GM21786 (cell line): ENCODE measurements around the gene CNTROB.

Experiments used
- ATAC-seq: cut with Tn5 transposase; IDR thresholded peaks from one replicate; pipeline ENCODE4 v1.9.1; 2021; ENCODE audit not compliant: unreplicated experiment

Gene CNTROB

DNA sequence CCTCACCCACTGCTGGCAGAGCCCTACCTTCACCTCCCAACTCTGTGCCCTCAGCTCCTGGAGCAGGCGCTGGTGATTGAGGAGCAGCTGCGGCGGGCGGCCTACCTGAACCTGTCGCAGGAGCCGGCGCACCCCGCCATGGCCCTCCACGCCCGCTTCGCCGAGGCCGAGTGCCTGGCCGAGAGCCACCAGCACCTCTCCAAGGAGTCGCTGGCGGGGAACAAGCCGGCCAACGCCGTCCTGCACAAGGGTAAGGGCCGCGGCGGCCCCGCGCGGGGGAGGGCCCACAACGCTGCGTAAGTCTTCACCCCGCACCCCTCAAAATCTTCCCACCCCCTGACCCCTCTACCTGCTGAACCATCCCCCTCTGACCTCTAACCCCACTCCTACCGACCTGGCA, 22.9 kb upstream of the CNTROB start:
- no peak for ATAC-seq

DNA sequence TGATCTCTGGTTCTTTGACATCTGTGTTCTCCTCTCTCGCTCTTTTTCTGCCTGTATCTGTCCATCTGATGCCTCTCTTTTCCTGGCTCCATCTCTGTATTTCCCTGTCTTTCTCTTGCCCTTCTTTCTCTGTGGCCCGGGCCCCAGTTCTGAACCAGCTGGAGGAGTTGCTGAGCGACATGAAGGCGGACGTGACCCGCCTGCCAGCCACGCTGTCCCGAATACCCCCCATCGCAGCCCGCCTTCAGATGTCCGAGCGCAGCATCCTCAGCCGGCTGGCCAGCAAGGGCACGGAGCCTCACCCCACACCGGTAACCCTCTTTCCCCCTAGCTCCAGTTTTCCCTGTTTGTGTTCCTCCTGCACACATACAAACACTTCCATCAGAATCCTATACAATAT, 21.7 kb upstream of the CNTROB start:
- ATAC-seq, result no peak

DNA sequence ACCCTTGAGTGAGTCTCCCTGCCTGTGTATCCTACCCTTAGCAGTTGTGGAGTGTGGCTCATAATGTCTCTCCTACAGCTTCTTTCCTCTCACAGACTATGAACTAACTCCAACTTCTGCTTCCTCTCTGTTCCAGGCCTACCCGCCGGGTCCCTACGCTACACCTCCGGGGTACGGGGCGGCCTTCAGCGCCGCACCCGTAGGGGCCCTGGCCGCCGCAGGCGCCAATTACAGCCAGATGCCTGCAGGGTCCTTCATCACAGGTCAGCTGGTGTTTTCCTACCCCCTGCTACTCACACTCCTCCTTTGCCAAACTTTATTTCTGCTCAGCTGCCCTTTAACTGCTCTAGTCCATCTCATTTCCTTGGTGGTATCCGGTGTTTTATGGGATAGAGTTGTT, 21.3 kb upstream of the CNTROB start:
- ATAC-seq, result no peak

DNA sequence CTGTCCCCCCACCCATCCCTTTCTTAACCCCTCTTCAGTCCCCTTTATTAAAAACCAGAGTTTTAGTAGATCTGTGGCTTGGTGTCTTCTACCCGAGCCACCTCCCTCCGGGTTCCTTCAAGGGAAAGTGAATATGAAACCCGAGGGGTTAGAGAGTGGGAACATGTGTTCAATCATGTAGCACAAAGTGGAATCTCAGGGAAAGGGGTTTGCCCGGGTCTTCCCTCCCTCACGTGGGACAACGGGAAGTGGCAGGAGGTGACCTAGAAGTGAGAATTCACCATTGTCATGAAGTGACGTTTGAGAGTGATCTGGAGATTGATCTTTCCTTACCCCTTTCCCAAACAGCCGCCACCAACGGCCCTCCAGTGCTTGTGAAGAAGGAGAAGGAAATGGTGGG, 20.9 kb upstream of the CNTROB start:
- ATAC-seq, result no peak

DNA sequence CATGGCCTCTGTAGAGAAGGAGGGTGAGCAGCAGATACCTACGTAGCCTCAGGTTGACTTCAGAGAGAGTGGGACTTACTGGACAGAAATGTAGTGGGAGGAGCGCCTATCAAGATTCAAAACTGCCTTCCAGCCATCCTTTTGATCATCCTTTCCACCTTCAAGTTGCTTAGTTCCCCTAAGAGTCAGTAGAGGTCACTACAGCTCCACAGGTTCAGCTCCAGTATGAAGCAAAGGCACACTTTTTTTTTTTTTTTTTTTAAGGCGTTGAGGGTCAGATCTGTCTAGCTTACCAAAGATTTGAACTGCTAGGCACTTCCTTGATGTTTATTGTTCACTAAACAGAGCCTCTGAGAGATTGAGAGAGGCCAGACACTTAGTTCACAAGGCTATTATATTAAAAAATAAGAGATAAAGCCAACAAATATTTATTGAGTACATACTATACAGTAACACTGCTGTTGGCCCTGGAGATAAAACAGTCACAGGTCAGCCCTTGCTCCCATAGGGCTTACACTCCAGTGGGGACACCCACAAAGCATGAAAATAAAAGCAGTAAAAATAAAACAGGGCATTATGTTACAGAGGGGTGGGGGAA, 19.0 kb upstream of the CNTROB start:
- no peak for ATAC-seq

DNA sequence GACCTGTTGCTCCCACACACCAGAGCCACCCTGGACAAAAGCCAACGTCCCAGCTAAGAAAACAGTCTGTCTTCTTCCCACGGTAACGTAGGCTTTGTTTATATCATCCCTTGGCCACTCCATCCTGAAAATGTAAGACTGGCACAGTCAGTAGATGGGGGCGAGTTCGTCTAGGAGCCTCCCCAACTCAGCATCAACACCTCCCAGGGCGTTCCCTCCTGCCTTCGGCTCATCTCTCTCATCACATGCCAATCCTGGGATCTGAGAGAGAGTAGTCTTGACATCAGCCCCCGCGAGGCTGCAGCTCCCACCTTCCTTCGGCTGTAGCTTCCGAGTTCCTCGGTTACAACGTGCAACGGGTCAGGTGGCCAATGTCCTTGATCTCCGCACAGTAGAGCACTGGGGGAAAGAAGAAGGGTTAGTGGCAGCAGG, 16.8 kb upstream of the CNTROB start:
- ATAC-seq, result no peak

DNA sequence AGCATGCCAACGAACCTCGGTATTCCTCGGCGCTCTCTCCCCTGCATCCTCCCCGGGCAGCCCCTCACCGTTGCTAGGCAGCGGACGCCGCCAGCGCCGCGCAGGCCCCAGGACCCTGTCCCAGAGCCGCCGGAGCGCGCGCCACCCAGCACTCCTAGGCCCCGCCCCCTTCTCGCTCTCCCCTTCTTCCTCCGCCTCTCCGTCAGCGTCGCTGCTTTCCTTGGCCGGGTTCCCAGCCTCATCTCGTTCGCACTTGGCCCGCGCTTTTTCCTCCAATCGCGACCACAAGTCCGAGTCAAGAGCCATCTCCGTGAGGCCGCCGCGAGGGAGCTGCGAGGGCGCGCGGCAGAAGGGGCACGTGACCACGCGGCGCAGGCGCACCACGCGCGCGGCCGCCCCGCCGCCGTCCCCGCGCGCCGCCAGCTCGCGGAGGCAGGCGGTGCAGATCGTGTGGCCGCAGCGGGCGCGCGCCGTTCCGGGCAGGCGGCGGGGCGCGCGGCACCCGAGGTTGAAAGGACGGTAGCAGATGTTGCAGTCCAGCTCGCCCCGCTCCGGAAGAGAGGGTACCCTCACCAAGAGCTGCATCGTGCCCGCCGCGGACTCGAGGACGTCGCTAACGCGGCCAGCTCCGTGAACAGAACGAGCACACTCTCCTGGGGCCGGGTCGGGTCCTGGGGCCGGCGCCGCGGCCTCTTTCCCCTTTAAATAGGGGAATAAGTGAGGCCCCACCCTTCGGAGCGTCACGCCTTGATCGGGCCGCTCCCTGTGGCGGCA, 16.2 kb upstream of the CNTROB start, which contains the start of gene RNF227:
TSS of gene RNF227 (minus strand) at position 679 of the 774 bp plus-strand sequence. CDS start at position 585, 94 bp downstream.
- ATAC-seq, result peak; percentile 49

DNA sequence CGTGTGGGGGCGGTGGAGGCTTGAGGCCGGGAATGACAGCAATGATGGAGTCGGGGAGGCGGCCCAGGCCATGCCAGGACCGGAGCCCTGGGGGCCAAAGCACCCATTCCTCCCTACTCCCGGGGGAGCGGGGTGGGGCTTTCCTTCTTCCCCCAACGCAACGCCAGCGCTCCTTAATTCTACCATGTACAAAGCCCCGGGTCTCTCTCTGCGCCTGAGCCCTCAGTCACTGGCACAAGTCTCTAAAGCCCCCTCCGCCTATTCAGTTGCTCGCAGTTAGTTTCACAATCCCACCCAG, 15.7 kb upstream of the CNTROB start:
- ATAC-seq, result no peak

DNA sequence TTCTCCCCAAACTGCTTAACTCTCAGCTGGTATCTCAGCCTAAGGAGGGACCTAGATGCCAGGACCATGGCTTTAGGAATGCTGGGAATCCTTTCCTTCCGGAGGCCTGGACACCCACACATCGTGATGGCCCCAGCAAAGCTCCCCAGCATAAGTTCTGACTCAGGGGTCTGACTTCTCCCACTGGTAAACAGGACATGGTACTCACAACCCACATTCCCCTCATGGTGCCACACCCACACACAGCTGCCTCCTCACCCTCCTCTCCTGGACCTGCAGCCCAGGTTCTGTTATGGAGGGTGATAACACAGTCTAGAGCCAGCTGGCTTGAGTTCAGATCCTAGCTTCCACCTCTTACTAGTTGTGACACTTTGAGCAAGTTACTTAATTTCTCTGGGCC, 15.2 kb upstream of the CNTROB start:
- no peak for ATAC-seq

DNA sequence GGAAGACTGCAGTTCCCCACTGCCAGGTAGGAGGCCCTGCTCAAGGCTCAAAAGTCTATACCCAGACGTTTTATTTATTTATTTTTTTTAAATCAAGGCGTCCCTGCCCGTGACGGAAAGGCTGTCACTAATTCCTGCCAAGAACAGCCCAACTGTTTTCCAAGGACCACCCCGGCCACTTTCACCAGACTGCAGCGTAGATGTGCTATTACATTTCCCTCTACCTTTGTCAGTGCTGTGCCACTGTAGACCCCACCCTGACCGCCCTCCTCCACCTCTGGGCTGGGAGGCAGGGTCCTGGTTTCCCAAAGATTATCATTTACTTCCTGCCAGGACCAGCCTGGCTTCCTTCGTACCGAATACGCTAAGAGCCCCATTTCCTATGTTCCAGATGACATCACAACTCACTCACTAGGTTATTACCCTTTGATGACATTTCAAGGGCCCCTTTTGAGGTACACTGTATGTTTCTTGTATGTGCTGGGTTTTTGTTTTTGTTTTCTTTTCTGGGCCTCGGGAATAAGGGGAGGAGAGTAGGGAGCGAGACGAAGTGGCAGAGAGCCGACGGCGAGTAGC, 9.6 kb upstream of the CNTROB start:
- no peak for ATAC-seq

DNA sequence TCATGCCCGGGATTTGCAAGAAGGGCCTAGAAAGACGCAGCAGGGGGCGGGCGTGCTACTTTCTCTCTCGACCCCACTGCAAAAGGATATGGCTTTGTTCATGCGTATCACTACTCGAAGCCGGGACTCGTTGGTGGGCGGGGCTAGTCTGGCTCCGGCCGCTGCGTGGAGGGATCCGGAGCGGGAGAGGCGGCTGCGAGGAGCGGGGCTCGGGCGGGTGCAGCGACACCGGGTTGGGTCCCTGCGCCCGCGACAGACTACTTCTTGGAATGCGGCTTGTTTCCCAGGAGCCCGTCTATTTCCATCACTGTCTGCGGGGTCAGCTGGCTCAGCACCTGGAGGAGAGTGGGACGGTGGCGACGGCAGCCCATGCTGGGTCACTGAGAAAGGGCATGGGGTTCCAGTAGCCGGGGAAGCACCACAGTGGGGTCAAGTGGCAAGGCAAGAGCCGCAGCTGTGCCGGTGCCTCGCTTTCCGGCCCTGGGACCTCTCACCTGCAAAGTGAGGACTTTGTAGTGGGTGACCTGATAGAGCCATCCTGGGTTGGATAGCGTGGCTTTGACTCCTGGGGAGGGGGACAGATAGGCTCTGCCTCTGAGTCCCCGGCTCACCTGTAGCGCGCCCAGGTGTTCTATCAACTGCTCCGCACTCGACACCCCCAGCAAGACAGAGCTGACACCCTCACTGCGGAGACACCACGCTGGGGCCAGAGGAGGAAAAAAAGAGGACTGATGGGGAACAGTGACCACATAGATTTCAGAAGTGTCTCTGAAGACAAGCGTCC, 9.0 kb upstream of the CNTROB start:
- no peak for ATAC-seq

DNA sequence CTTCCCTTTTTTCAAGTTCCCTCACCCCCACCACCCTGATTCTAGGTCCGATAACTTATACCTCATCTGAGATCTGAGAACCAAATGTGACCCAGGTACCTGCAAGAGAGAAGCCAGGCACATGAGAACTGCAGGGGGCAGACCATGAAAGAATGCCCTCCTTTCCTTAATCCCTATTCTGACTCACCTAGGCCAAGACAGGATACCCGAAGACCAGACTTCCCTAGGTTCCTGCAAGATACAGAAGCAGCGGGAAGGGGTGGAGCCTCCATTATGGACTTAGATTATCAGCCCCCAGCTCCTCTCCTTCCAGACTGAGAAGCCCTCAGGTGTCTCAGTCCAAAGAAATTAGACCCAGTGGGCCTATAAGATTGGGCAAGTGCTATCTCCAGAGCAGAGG, 4.4 kb upstream of the CNTROB start:
- no peak for ATAC-seq

DNA sequence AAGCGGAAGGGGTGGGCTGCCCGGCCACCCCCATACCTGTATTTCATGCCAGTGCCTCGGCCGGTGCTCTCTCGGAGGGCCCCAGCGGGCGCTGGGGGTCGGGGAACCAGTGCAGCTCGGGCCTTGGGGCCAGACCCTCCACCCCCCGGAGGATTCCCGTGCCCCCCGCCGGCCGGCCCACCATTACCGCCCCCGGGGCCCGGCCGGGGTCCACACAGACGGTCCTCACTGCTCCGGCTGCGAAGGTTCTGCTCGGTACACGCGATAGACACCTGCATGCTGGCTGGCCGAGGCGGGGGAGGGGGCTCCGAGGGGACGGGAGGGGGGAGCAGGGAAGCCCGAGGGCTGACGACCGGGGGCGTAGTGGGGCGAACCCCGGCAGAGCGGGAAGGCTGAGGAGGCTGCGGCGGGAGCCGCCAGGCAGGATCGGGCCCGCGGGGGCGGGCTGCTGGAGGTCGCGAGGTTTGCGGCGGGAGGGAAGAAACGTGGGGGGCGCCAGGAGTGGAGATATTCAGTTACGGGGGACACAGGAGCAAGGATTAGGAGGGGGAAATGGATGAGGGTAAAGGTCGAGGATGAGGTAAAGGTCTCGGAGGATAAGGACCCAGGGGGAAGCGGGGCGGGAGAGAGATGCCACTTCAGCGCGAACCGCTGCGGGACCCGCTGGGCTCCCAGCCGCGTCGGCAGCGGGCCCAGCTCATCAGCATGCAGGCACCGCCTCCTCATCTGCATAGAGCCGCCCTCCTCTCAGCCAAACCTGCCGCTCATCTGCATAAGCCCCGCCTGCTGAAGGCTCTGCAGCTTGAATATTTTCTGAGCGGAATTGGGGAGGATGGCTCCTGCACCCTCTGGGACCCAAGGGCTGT, 2.6 kb upstream of the CNTROB start, which contains the start of gene KCNAB3:
TSS of gene KCNAB3 (minus strand) at position 699 of the 866 bp plus-strand sequence. CDS start at position 278, 421 bp downstream.
- ATAC-seq, result no peak

DNA sequence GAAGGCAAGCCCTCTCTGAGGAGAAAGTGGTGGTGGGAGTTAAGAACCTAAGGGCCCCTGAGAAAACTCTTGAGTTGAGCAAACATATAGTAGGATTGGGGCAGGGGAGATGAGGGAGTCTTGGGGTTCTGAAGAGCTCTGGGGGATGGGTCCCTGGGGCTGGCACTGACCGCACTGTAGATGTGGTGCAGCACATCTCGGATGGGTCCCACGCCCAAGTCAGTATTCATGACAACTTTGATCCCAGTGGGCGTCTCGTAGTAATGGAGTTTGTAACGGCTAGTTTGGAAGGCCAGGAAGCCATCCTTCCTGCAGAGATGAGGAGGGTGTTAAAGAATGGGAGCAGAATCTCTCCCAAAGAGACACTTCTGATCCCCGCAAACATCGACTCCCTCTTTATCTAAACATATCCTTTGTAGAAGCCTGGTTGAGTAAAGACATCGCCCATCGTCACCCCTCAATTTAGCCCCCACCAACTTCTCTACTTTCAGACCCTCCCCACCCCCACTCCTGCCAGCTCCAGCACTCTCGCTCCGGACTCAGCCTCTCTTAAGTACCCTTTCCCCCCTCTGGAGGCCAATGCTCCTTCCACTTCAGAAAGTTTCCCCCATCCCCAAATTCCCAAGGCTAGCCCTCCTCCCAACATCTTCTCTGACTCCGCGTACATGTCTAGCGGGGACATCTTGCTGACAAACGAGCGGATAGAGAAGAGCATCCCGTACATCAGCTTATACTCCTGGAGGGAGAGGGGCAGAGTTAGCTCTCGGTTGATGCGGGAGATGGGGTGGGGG, 970 bp upstream of the CNTROB start:
- no peak for ATAC-seq

DNA sequence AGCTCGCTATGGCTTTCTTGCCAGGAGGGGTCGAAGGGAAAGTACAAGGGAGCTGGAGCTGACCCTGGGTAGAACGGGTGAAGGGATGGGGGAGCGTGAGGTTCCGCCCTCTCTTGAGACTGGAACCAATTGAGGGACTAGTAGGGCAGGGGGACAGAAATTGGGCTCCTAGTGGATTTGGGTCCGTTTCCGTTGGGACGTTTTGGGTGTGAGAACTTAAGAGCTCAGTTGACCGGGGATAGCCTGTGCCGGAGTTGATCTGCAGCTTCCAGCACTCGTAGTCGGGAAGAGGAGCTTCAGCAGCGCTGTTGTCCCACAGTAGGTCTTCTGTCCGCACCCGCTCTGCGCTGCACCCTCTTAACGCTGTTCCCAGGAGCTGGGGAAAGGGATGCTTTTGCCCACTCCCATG, 481 bp downstream of the CNTROB start:
- ATAC-seq, result no peak

DNA sequence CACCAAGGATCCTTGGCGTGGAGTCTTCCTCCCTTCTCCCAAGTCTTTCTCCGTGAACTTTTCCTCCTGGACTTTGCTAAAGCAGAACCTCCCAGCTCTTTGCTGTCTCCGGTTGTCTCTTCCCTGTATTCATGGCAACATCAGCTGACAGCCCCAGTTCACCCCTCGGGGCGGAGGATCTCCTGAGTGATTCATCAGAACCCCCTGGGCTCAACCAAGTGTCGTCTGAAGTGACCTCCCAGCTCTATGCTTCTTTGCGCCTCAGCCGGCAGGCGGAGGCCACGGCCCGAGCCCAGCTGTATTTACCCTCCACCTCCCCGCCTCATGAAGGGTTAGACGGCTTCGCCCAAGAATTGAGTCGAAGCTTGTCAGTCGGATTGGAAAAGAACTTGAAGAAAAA, 943 bp downstream of the CNTROB start:
- ATAC-seq, result no peak

DNA sequence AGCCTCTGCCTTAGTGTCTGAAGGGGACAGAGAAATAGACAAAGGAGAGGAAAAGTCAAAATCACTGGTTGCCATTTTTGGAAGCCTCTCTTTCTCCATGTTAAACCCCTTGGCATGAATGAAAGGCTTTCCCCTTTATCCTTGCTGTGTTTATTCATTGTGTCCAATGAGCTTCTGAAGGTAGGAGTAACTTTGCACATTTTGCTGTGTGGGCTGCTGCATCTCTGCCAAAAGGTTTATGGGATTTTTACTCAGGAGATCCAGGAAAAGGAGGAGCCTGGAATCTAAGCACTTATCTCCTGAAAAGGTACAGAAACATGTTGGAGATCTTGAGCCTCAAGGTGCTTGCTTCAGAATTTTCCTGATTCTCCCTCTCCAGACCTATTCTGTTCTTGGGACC, 3.9 kb downstream of the CNTROB start:
- ATAC-seq, result no peak

DNA sequence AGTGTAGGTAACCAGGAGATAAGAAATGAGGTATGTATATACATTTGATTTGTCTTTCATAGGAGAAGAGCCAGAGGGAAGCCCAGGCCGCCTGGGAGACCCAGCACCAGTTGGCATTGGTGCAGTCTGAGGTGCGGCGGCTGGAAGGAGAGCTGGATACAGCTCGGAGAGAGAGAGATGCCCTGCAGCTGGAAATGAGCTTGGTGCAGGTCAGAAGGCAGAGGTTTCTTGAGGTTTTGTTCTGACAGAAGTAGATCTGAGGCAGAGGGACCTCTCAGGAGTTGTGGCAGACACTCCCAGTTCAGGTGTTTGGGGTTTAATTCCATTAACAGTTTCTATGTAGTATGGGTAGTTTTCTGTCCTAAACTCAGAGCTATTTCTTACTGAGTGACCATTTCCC, 8.0 kb downstream of the CNTROB start:
- ATAC-seq, result no peak

DNA sequence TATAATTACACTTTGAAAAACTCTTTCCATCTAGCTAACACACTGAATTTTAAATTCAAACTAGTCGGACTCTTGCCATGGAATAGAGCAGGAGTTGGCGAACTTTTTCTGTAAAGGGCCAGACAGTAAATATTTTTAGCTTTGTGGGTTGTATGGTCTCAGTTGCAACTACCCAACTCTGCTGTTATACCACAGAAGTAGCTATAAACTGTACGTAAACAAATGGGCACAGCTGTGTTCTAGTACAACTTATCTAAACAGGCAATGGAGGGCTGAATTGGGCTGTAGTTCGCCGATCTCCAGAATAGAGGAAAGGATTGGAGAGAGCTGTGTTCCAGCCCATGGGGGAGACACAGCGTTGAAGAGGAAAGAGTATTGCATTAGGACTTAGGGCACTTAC, 8.7 kb downstream of the CNTROB start:
- no peak for ATAC-seq

DNA sequence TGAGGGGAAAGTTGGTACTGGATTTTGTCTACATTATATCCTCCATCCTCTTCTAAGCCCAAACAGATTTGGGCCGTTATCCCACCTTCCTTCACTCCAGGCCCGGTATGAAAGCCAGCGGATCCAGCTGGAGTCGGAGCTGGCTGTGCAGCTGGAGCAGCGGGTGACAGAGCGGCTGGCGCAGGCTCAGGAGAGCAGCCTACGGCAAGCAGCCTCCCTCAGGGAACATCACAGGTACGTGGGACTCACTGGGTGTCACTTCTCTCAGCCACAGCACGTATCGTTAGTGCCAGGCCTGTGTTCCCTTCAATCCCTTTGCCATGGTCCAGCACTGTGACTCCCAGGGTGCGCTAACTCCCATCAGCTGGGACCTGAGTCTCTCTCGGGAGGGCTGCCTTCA, 11.3 kb downstream of the CNTROB start:
- ATAC-seq, result no peak
